K562 (cell line): Measurements from ENCODE around the gene OBSL1. TPM values are rescaled to one million over a fixed set of nuclear protein-coding genes. Genes with fewer than 3 reads are reported as not detected.

Source experiments
- ATAC-seq: fragments of 200-7000 bp; cut with Tn5 transposase; 3 replicates; pipeline ENCODE4 v1.9.1; 2020; ENCODE audit warnings: moderate library complexity
- BruUV-seq: library from RNA; stranded (reverse); fragments of 400-500 nt; replicated peaks from 2 replicates; lab custom pipeline; 2021; lab: Mats Ljungman, UMichigan
- CTCF ChIA-PET: fragments of 300-600 bp; formaldehyde crosslinking; extraction: SDS; loops from one replicate; lab custom pipeline; 2021; ENCODE audit warnings: low intra/inter-chr PET ratio; lab: Yijun Ruan, JAX
- POLR2A ChIA-PET: fragments of 300-600, 350-650 bp; sonication (Branson Sonifier 250); formaldehyde crosslinking; extraction: SDS; loops from one replicate; lab custom pipeline; 2021; ENCODE audit warnings: antibody characterized with exemption, inconsistent platforms; lab: Yijun Ruan, JAX
- DNase-seq, 4 experiments: peaks; one replicate each; pipeline versions ENCODE4 v3.0.0 to v3.0.0-alpha.2; 2011 to 2018; ENCODE audit warnings: low spot score in 3 of 4, mixed read lengths in 3 of 4; ENCODE audit errors: extremely low read depth in 1 of 4
- FAIRE-seq: peaks from 2 replicates; lab custom pipeline; 2011; peaks lifted over from hg19 to GRCh38; lab: Jason Lieb, UNC
- H2AFZ ChIP-seq: 2 replicates; pipeline ENCODE4 v1.6.0; 2011; ENCODE audit warnings: low read depth, low read length, control low read depth, inconsistent platforms
- H3K27ac ChIP-seq: fragments of 200-600 bp; 3 replicates; pipeline ENCODE4 v1.8.0; 2011; ENCODE audit warnings: low read depth, mild to moderate bottlenecking, control low read depth, inconsistent platforms, low read length, moderate library complexity, mixed read lengths; ENCODE audit errors: extremely low read depth
- H3K27me3 ChIP-seq, 2 experiments: fragments of 300-600 bp in 1 of 2; 2 replicates in 1 of 2; 3 replicates in 1 of 2; pipeline versions ENCODE4 v1.6.0 to v1.8.0; 2011; ENCODE audit warnings: inconsistent platforms in 2 of 2, low read length in 2 of 2, mild to moderate bottlenecking in 1 of 2, mixed read lengths in 1 of 2, moderate library complexity in 1 of 2; ENCODE audit not compliant: control insufficient read depth in 2 of 2, insufficient read depth in 2 of 2
- H3K36me3 ChIP-seq: fragments of 300-600 bp; 3 replicates; pipeline ENCODE4 v1.8.0; 2011; ENCODE audit warnings: mild to moderate bottlenecking, low read length, inconsistent platforms; ENCODE audit not compliant: control insufficient read depth, insufficient read depth
- H3K4me1 ChIP-seq, 2 experiments: fragments of 200-600 bp in 1 of 2; replicated peaks in 1 of 2; 2 replicates in 1 of 2; 3 replicates in 1 of 2; pipeline versions ENCODE4 v1.5.1 to v1.8.0; 2011; ENCODE audit warnings: inconsistent platforms in 2 of 2, low read length in 2 of 2, mild to moderate bottlenecking in 1 of 2, mixed read lengths in 1 of 2, moderate library complexity in 1 of 2; ENCODE audit not compliant: control insufficient read depth in 2 of 2, insufficient read depth in 2 of 2
- H3K4me2 ChIP-seq: 2 replicates; pipeline ENCODE4 v1.6.1; 2011; ENCODE audit warnings: low read length, control low read depth, inconsistent platforms, mixed read lengths; ENCODE audit not compliant: insufficient read depth
- H3K4me3 ChIP-seq: fragments of 200-600 bp; sonication (generic), shearing (Covaris generic); 2 replicates; pipeline ENCODE4 v1.5.1; 2016; ENCODE audit warnings: control low read depth, inconsistent platforms
- H3K79me2 ChIP-seq: fragments of 200-600 bp; 3 replicates; pipeline ENCODE4 v1.8.0; 2011; ENCODE audit warnings: low read length, inconsistent platforms; ENCODE audit not compliant: control insufficient read depth, insufficient read depth
- H3K9ac ChIP-seq, 2 experiments: 2 replicates each; pipeline versions ENCODE4 v1.6.0 to v1.6.1; 2011; ENCODE audit warnings: low read depth in 2 of 2, low read length in 2 of 2, control low read depth in 1 of 2, inconsistent platforms in 1 of 2, mild to moderate bottlenecking in 1 of 2, mixed read lengths in 1 of 2; ENCODE audit not compliant: insufficient read depth in 1 of 2
- H3K9me1 ChIP-seq: one replicate; pipeline ENCODE4 v1.6.0; 2011; ENCODE audit warnings: inconsistent platforms, mild to moderate bottlenecking, low read length, moderate library complexity; ENCODE audit not compliant: control insufficient read depth, insufficient read depth
- H3K9me3 ChIP-seq: replicated peaks from 2 replicates; pipeline ENCODE4 v1.5.1; 2011; ENCODE audit warnings: low read depth, low read length, inconsistent platforms; ENCODE audit not compliant: control insufficient read depth, insufficient read depth
- H4K20me1 ChIP-seq: replicated peaks from 2 replicates; pipeline ENCODE4 v1.6.1; 2011; ENCODE audit warnings: low read length, inconsistent platforms, mixed read lengths; ENCODE audit not compliant: control insufficient read depth, insufficient read depth
- ETS2 ChIP-seq: IDR thresholded peaks from 2 replicates; pipeline ENCODE4 v1.6.1; 2016; ENCODE audit warnings: borderline replicate concordance, missing genetic modification characterization, mild to moderate bottlenecking, moderate library complexity, missing compliant biosample characterization; ENCODE audit not compliant: poor library complexity, severe bottlenecking
- GTF2E2 ChIP-seq: fragments of 200-800 bp; sonication (Bioruptor generic); IDR thresholded peaks from 2 replicates; pipeline ENCODE4 v1.6.1; 2016; ENCODE audit warnings: missing genetic modification characterization, missing compliant biosample characterization
- PYGO2 ChIP-seq: fragments of 450-650 bp; IDR thresholded peaks from 2 replicates; pipeline ENCODE4 v1.6.1; 2016; ENCODE audit warnings: mild to moderate bottlenecking, missing genetic modification characterization, moderate library complexity, missing compliant biosample characterization
- SPI1 ChIP-seq: IDR thresholded peaks from 2 replicates; pipeline ENCODE4 v1.6.1; 2011; ENCODE audit warnings: low read depth, low read length, control low read depth, borderline replicate concordance
- TBP ChIP-seq: optimal IDR thresholded peaks from 2 replicates; pipeline ENCODE3; 2011; ENCODE audit warnings: low read depth, low read length, improper control_type of control experiment
- ZNF592 ChIP-seq: fragments of 450-650 bp; IDR thresholded peaks from 2 replicates; pipeline ENCODE4 v1.6.1; 2017; ENCODE audit warnings: antibody characterized with exemption, mild to moderate bottlenecking
- WGBS: fragments of 100-300 bp; shearing (Covaris generic); methylation state at CpG from one replicate; pipeline ENCODE4 v1.1.6; 2016; ENCODE audit warnings: low coverage, mixed read lengths; ENCODE audit not compliant: insufficient coverage; ENCODE audit errors: missing lambda C conversion rate; 5-methylcytosine and 5-hydroxymethylcytosine counted together
- in situ Hi-C: fragments of 300-500 bp; cut with MboI; formaldehyde crosslinking; loops from 4 replicates; pipeline ENCODE4 v1.15.0; 2018; ENCODE audit warnings: inconsistent platforms, mixed read lengths
- intact Hi-C: fragments of 100-400 bp; cut with micrococcal nuclease; formaldehyde crosslinking; loops from 2 replicates; pipeline ENCODE4 v1.14.2; 2022
- polyA plus RNA-seq, 8 experiments: library from polyadenylated mRNA; depleted of rRNA in 4 of 8; stranded (reverse) in 5 of 8; unstranded in 3 of 8; fragments of >200 nt; fragmentation: Nextera tagmentation in 2 of 8; fragmentation: Illumina TruSeq in 1 of 8; extraction: Ambion mirVana in 2 of 8; extraction: Trizol in 1 of 8; gene quantifications; 2 replicates each; pipeline versions ENCODE4 v1.2.1 to v1.2.3, GENCODE V29; 2011 to 2014; ENCODE audit warnings: inconsistent platforms in 1 of 8, missing spikeins in 1 of 8
- total RNA-seq, 7 experiments: library from RNA; depleted of rRNA in 6 of 7; stranded (reverse); fragments of >200 nt in 6 of 7; fragmentation: Illumina TruSeq in 2 of 7; extraction: Trizol in 2 of 7; gene quantifications; 2 replicates each; pipeline versions ENCODE4 v1.2.1 to v1.2.3, GENCODE V29; 2011 to 2021; ENCODE audit warnings: low replicate concordance in 1 of 7

OBSL1 gene
- total and polyA plus RNA-seq, 9 of the 15 experiments (the other 6 are each of a cell fraction or from before 2014, with no cell fraction given): 1.2 to 26.6 (median 8.6) TPM

GRCh38 chr2:219603771-219604170 is 32.4 kb upstream of the OBSL1 start:
- H3K9ac ChIP-seq: no peak overlapping the region
- 0 out of 3 replicates have a peak, but pooled peaks cover under 1% of the 10 kb centered on the region for H3K79me2 ChIP-seq
- no peak overlapping the region for H3K4me3 ChIP-seq
- in situ Hi-C loops: no loop called here
- CTCF ChIA-PET: no interaction called here
- H2AFZ ChIP-seq: no peak overlapping the region
- POLR2A ChIA-PET: no interaction called here
- no peak overlapping the region for H3K4me2 ChIP-seq
- intact Hi-C loops: no loop called here
- BruUV-seq: no TSS peak
- no peaks in the 10 kb centered on the region for H3K27me3 ChIP-seq
- peaks cover 7% of the 10 kb centered on the region; the same call in 1 of the 3 replicates for H3K36me3 ChIP-seq
- no peak for FAIRE-seq
- H4K20me1 ChIP-seq: no peaks in the 10 kb centered on the region
- ATAC-seq: no peak
- no peaks in the 10 kb centered on the region for H3K9me1 ChIP-seq
- no peaks in the 10 kb centered on the region for H3K9me3 ChIP-seq
- 80% methylated on average over 5 of the region's 5 CpGs for whole genome bisulfite sequencing
- TF ChIP-seq SPI1 (peak; percentile 87; the same call in 1 of the 2 replicates), ETS2 (tag) (no peak)
- no peak for DNase-seq
- H3K27ac ChIP-seq: no peak overlapping the region
- peaks cover 0 to 4% of the 10 kb centered on the region in 2 experiments; a peak in 3 of 5 replicates for H3K4me1 ChIP-seq

GRCh38 chr2:219598308-219599078 is 27.2 kb upstream of the OBSL1 start:
- ChIA-PET POLR2A (interaction anchor here (0.5 to 3.2 kb wide), 5 partner anchors 17 to 63 kb away, joined by 3 to 12 read pairs (median 3); partner anchors contain the start of genes INHA and OBSL1), CTCF (no interaction called here)
- peak overlapping the region; percentile 53 for H3K4me3 ChIP-seq
- H3K9ac ChIP-seq: peak overlapping the region; percentile 88 to 91
- intact Hi-C loops: loop anchor here (5.0 kb wide), 2 partner anchors 36 to 321 kb away; partner anchors contain the start of gene DNAJB2
- peaks cover 9 to 20% of the 10 kb centered on the region in 2 experiments for H3K4me1 ChIP-seq
- peaks cover 17% of the 10 kb centered on the region for H3K79me2 ChIP-seq
- in situ Hi-C loops: no loop called here
- H3K27me3 ChIP-seq: no peaks in the 10 kb centered on the region
- no peak for DNase-seq
- H3K27ac ChIP-seq: peak overlapping the region; percentile 90
- 6% methylated on average over 8 of the region's 9 CpGs for WGBS
- no peaks in the 10 kb centered on the region for H4K20me1 ChIP-seq
- peak overlapping the region; percentile 95 for H2AFZ ChIP-seq
- peak overlapping the region; percentile 90 for H3K4me2 ChIP-seq
- H3K36me3 ChIP-seq: no peaks in the 10 kb centered on the region; the same call in 2 of the 3 replicates
- H3K9me3 ChIP-seq: no peaks in the 10 kb centered on the region
- H3K9me1 ChIP-seq: no peaks in the 10 kb centered on the region
- BruUV-seq: TSS peak; percentile 75
- no peak for FAIRE-seq
- no peak for ATAC-seq
- TF ChIP-seq GTF2E2 (tag): 0 out of 2 replicates have a peak, but pooled peaks have one; percentile 41
- peak; percentile 53 for TF ChIP-seq TBP
- 0 out of 2 replicates have a peak, but pooled peaks have one; percentile 28 for TF ChIP-seq PYGO2 (tag)
- TF ChIP-seq ZNF592: peak; percentile 55; the same call in 1 of the 2 replicates
